ENCODE measurements around the gene CA10. TPM values are rescaled to one million over a fixed set of nuclear protein-coding genes. Genes with fewer than 3 reads are reported as not detected.

CA10 gene
- total RNA-seq, 1 donor from 2014 or later, result not detected

GRCh38 chr17:51819341-51820219 lies 338.9 kb downstream of the CA10 start:
- DNase-seq (ENCODE audit: low spot score), result no peak

- DNase-seq (ENCODE audit: low spot score), result no peak
Observed at GRCh38 chr17:51818777-51819176, 339.7 kb downstream of the CA10 start.

GRCh38 chr17:51817955-51818354 lies 340.6 kb downstream of the CA10 start:
- no peak for DNase-seq (ENCODE audit: low spot score)

DNA sequence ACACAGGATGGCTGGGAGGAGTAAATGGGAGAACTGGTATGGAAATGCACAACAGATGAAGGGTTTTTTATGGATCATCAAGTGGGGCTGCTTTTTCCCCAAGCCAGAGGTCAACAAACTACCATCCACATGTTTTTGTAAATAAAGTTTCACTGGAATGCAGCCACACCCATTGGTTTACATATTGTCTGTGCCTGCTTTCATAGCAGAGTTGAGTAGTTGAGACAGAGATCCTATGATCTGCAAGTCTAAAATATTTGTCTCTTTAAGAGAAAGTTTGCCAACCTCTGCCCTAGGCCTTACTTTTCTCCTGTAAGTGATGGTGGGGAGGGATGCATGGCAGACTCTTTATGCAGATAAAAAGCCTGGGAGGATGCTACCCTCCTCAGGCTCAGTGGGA lies 341.4 kb downstream of the CA10 start:
- no peak for DNase-seq (ENCODE audit: low spot score)

DNA sequence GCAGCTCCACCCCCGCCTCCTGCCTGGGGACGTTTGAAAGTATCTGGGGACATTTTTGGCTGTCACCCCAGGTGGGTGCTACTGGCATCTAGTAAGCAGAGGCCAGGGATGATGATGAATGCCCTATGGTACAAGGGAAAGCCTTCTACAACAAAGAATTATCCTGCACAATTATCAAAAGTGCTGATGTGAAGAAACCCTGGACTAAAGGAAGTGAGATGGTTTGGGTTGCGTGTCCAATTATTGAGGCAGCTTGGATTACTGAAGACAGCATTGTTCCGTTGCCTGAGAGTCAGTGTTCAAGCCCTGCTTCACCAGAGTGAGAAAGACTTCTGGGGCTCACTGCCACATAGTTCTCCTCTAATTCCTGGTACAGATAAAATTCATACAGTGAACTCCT lies 343.4 kb downstream of the CA10 start:
- no peak for DNase-seq (ENCODE audit: low spot score)

DNA sequence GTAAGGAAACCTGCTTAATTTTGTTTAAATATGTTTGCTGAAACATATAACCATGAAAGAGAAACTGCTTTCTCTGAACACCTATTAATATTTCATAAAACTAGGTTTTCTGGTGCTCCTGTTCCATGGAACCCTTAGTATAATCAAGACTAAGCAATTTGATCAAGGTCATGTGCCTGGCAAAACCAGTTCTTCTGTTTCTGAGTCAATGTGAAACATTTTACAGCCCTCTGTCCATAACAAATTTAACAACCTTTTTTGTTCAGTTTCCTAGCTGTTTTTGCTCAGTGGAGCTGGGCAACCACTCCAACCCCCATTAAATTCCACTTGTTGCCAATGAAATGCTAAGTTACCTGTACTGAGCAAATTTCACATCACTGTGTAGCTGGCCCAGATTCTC lies 344.0 kb downstream of the CA10 start:
- DNase-seq (ENCODE audit: low spot score), result no peak

GRCh38 chr17:51813784-51814174 lies 344.7 kb downstream of the CA10 start:
- DNase-seq (ENCODE audit: low spot score), result no peak

DNA sequence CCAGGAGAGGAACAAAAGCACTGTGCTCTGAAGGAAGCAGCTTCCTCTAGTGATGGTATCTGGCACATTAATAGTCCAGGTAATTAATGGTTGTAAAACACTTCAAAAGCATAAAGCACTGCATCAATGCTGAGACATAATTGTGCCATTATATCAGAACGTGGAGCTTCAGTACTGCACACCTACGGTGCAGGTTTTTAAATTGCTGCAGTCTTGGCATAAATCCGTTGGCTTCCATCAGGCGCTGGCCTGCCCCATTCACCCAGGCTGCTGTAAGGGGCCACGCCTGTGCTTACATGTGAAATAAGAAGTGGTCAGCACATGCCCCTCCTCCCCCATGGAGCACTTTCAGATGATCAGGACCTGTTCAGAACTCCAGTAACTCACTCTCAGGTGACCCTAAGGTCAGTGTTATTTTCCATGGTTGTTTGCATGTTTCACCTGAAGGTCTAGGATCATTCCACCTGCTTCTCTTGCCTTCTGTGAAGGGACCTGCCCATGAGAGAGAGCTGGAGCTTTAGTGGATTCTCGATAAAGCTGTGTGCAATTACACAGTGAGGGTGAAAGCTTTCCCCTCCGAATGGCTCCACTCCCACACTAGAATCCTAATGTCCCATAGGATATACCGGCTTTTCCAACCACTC lies 345.3 kb downstream of the CA10 start:
- no peak for DNase-seq (ENCODE audit: low spot score)

DNA sequence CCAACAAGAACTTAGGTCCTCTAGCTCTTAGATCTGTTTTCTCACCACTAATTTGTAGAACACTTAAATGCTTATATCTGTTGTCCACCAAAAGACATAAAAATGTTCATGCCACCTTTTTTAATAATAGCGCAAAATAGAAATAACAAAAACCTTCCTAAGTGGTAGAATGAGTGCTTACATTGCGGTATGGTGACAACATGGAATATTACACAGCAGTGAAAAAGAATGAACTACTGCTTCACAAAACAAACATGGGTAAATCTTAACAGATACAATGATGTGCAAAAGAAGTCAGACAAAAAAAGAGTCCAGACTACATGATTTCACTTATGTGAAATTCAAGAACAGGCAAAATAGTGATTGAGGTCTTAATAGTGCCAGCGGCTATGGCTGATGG lies 351.1 kb downstream of the CA10 start:
- DNase-seq (ENCODE audit: low spot score), result no peak

DNA sequence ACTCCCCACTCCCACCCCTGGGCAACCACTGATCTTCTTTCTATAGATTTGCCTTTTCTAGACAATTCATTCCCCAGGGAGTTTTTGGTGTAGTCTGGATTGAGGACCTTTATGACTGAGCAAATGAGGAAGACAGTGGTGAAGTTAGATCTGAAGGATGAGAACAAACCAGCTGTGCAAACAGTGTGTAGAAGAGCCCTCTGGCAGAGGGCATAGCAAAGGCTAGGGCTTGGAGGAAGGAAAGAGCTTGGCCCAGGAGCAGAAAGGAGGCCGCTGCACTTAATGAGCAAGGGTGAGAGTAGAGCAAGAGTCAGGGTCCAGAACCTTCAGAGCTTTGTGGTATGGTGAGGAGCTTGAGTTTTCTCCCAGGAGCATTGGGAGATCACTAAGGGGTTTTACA lies 352.7 kb downstream of the CA10 start:
- DNase-seq (ENCODE audit: low spot score), result no peak

GRCh38 chr17:51805185-51805584 lies 353.3 kb downstream of the CA10 start:
- DNase-seq (ENCODE audit: low spot score), result no peak

DNA sequence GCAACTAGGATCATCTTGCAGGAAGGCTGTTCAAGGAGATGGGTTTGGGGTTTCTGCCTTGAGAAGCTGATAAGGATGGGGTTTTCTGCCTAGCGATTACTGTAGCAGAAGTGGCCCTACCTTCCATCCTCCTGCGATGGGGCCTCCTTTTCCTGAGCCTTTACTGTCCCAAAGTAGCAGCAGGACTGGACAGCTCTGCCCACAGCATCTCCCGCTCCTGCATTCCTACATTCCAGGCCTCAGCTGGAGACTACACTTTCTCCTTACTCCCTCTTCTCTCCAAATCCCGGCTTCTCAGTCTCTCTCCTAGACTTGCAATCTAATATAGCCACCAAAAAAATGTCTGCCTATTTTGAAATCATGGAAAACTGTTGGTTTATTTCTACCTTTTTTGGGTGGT lies 355.4 kb downstream of the CA10 start:
- DNase-seq (ENCODE audit: low spot score), result no peak

GRCh38 chr17:51802544-51802943 lies 356.0 kb downstream of the CA10 start:
- DNase-seq (ENCODE audit: low spot score), result no peak

- DNase-seq (ENCODE audit: low spot score), result no peak
Observed at GRCh38 chr17:51801626-51802025, 356.9 kb downstream of the CA10 start.

DNA sequence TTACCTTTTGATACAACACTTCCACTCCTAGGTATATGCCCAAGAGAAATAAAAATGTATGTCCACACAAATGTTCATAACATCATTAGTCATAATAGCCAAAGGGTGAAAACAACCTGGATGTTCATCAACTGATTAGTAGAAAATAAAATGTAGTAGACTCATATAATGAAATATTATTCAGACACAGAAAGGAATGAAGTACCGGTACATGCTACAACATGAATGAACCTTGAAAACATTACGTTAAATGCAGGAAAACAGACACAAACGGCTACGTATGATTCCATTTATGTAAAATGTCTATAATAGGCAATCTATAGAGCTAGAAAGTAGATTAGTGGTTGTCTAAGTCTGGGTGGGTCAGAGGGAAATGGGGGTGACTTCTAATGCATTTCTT lies 358.5 kb downstream of the CA10 start:
- no peak for DNase-seq (ENCODE audit: low spot score)

DNA sequence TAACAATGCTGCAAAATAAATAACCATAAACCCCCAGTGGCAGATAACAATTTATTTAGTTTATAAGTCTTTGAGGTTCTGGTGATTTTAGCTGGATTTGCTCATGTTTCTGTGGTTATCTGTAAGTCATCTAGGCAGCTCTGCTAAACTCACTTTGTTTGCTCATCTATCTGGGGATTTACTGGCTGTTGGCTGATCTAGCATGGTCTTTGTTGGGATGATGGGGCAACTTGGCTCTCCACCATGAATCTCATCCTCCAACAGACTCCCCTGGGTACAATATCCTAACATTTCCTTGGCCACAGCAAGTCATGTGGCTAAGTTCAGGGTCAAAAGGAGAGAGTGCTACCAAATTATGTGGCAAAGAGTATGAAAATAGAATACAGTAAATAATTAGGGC lies 359.3 kb downstream of the CA10 start:
- DNase-seq (ENCODE audit: low spot score), result no peak

- DNase-seq (ENCODE audit: low spot score), result no peak
Observed at GRCh38 chr17:51797150-51797549, 361.4 kb downstream of the CA10 start.

DNA sequence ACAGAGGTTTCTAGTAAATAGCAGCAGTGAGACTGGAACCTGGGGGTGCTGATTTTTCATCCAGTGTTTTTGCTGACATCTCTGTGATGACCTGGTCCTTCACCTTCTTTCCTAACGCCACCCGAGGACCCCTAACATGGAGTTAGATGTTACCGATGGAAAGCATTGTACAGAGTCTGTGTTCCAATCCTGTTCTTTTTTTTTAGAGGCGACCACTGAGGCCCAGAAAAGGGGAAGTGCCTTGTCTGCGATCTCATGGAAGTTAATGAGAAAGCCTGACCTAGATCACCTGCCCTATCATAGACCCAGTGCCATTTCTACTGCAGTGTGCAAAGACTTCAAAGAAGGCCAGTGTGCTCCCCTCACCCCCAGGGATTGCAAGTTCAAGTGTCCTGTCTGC lies 362.5 kb downstream of the CA10 start:
- DNase-seq (ENCODE audit: low spot score), result no peak

DNA sequence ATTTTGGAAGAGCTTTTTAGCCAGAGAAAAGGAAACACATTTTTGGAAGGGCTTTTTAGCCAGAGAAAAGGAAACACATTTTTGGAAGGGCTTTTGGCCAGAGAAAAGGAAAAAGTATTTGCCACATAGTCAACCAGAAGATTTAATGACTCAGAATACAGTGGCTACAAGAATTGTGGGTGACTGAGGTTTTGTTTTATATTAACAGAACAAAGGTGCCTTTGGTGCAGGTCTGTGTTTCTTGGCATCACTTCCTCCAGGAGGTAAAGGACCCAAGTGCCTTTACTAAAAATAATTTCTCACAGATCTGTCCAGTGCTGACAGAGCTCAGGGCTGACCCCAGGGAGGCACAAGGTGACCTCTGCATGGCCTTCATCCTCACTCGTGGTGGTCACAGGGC lies 363.1 kb downstream of the CA10 start:
- no peak for DNase-seq (ENCODE audit: low spot score)

GRCh38 chr17:51794466-51794865 lies 364.0 kb downstream of the CA10 start:
- no peak for DNase-seq (ENCODE audit: low spot score)

GRCh38 chr17:51793686-51794085 lies 364.8 kb downstream of the CA10 start:
- DNase-seq (ENCODE audit: low spot score), result no peak

DNA sequence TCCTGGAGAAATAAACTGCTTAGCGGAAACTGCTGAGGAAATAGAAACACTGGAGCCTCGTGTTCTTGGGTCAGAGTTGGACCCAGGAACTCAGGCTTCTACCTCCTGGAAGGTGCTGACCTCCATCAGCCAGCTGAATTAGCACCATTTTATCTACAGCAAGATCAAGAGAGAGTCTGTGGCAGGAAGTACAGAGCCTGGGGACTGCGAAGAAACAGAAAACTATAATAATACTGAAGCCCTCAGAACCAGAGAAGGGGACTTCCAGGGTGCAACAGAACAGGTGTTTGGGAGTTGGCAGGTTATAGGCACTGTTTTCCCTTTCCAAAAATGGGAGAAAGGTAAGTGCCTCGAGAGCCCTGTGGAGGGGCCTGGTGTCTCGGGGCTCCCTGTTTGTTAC lies 379.7 kb downstream of the CA10 start:
- DNase-seq (ENCODE audit: low spot score), result no peak

Data from mesenteric fat pad (tissue), 1 donor.